Fibroblast of mammary gland (primary cell): ENCODE measurements around the gene CA7.

ENCODE experiments used
- DNase-seq: peaks from one replicate; pipeline ENCODE4 v3.0.0-alpha.2; 2010; ENCODE audit warnings: low read depth
- H3K4me3 ChIP-seq: 2 replicates; pipeline ENCODE4 v1.5.1; 2011; ENCODE audit warnings: low read depth, mild to moderate bottlenecking, low read length, moderate library complexity; ENCODE audit not compliant: control insufficient read depth
- TF ChIP-seq, protein P1 (sequence below): conservative IDR thresholded peaks from 2 replicates; pipeline ENCODE4 v1.5.1; 2011; ENCODE audit warnings: low read depth, low read length, inconsistent platforms; ENCODE audit not compliant: control insufficient read depth, insufficient read depth

Gene CA7

DNA sequence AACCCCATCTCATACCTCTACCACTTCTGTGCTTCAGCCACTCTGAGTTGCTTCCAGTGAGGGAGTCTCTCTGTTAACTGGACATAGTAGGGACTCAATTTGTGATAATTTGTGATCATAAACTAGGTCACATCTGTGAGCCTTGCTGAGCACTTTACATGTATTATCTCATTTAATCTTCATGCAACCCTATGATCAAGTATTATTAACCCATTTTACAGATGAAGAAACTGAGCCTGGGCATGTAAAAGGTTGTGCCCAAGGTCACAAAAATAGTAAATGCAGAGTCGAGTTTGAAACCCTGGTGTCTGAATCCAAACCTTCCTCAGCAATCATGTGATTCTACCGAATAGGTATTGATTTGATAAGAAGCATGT lies 54.7 kb downstream of the CA7 start:
- no peak for DNase-seq
- H3K4me3 ChIP-seq: no peak overlapping the region
- TF ChIP-seq, protein P1, sequence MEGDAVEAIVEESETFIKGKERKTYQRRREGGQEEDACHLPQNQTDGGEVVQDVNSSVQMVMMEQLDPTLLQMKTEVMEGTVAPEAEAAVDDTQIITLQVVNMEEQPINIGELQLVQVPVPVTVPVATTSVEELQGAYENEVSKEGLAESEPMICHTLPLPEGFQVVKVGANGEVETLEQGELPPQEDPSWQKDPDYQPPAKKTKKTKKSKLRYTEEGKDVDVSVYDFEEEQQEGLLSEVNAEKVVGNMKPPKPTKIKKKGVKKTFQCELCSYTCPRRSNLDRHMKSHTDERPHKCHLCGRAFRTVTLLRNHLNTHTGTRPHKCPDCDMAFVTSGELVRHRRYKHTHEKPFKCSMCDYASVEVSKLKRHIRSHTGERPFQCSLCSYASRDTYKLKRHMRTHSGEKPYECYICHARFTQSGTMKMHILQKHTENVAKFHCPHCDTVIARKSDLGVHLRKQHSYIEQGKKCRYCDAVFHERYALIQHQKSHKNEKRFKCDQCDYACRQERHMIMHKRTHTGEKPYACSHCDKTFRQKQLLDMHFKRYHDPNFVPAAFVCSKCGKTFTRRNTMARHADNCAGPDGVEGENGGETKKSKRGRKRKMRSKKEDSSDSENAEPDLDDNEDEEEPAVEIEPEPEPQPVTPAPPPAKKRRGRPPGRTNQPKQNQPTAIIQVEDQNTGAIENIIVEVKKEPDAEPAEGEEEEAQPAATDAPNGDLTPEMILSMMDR: no peak

DNA sequence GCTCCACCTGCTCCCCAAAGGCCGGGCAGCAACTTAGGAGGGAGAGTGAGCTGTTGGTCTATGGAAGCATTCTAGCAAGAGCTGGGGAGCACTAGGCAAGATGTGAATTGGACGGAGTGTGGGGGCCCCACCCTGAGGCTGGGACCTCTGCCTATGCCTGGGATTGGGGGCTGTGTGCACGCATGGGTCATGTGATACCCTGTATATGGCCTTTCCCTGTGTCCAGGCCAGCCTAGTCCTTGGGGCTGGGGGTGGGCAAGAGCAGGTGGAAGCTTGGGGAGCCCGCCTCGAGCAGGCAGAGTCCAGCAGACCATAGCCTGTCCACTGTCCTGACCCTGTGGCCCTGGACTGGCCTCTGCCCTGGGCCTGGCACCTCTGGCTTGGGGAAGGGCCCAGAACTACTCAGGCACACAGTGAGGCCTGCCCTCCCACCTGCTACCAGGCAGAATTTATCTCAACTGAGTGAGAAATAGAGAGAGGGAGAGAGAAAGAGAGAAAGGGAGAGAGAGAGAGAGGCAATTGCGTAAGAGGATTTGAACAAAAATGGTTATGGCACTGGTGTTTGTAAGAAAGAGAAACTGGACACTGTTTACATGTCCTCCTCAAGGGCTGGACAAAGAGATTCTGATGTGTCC lies 55.2 kb downstream of the CA7 start:
- DNase-seq: peak; percentile 50
- TF ChIP-seq, protein P1: no peak
- no peak overlapping the region for H3K4me3 ChIP-seq

DNA sequence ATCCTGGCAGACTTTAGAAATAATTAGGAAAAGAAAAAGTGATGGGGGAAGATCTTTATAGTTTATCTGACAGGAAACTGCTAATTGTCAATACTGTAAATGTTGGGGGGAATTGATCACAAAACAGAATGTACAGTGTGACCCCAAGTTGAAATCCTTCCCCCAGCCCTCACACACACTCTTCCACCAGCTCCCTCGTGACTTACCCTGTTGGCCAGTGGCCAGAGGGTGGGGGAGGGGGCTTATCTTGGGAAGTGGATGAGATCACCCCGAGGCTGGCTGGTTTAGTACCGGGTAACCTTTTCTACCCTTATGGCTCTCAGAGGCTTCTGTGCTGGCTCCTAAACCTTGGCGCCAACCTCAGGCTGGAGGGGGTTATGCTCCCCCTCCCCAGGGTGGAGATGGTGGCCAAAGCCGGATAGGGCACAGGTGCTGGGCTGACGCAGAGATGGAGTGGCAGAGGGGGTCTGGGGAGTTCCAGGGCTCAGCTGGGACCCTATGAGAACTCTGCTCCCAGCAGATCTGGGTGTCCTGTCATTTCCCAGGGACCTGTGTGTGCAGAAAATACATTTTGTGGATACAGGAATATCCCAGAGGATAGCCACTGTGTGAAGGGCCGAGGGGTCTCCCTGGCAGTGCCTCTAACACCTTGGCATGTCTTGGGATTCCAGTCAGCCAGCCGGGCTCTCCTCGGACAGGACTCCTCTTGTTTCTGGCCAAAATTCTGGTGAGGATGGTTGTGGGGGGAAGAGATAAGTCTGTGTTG lies 55.9 kb downstream of the CA7 start:
- TF ChIP-seq, protein P1: no peak
- no peak overlapping the region for H3K4me3 ChIP-seq
- peak; percentile 68 for DNase-seq

DNA sequence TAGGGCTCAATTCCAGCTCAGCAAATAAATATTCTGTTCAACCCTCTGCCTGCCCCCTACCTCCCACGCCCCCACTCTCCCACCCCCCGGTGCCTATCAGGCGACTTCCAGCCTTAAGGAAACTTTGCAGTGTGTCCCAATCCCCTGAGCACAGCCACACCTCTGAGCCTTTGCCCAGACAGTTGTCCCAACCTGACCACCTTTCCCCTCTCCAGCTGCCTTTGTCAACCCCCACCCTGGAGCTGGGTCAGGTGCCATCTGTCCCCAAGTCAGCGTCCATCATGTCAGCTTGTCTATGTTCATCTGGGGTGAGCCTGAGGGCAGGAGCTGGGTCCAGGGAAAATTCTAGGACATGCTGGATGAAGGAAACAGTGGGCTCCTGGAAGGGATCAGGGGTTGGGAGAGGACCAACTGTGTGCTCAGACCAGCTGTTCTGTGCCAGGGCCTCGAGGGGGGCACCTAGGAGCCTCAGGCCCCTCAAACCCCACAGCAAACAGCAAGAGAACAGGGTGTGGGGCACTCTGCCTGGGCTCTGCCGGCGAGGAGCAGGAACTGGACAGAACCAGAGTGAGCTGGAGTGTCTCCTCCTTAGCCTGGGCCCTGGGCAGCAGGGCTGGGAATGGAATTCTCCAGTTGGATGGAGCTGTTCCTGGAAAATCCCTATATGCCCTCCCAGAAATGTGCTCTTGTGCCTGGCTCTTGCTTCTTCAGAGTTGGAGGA lies 56.7 kb downstream of the CA7 start:
- no peak overlapping the region for H3K4me3 ChIP-seq
- DNase-seq: no peak
- TF ChIP-seq, protein P1: no peak

DNA sequence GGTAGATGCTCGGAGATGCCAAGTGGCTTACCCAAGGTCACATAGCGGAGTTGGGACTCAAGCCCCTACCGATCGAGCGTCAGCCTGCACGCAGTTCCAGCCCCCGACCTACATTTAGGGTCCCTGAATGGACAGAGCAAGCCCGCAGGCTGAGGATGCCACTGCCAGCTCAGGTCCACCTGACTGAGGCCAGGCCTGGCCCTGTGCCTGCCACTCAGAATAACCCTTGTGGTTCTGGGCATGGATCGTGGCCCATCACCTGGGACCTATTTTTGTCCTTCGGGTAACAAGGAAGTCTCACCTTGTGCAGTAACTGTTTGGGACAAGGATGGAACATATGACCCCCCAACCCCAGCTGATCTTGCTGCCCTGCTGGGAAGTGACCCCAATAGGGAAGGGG lies 57.4 kb downstream of the CA7 start:
- H3K4me3 ChIP-seq: no peak overlapping the region
- TF ChIP-seq, protein P1: no peak
- no peak for DNase-seq

DNA sequence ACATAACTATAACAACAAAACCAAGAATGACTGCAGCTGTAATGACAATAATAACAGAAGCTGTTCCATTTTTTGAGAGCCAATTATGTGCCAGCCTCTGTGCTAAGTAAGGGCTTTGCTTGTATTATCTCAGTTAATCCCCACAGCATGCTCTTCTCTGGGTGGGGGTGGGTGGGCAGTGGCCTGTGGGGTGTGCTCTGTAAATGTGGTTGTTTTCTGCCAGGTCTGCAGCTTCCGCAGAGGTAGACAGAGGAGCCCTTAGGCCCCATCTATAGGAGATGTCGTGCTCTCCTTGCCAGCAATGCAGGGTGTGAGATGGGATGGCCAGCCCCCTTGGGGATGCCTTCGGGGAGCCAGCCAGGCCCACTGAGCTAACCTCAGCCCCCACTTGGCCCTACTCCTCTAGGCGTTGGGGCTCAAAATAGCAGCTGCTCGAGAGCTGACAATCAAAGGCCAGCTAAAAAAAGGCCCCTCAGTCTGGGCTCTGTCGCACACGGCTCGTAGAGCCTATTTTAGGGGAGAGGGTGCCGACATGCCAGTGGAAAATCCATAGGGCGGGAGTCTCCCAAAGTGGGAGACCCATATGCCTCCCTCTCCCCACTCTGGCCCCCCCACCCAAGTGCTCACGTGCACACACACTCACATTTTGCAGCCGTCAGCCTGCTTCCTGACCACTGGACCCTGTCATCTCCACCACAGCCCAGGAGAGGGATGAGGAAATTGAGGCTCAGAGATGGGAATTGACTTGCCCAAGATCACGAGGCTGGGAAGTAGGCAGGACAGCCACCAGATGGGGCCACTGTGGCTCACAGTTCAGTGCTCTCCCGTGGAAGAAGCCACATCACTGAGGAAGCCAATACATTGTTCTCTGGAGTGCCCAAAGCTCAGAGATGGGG lies 58.7 kb downstream of the CA7 start:
- no peak for DNase-seq
- TF ChIP-seq, protein P1: no peak
- H3K4me3 ChIP-seq: no peak overlapping the region
